ENCODE data around the gene ZSCAN21.

GRCh38 chr7:100040575-100040974 is 9.0 kb upstream of the ZSCAN21 start:
- TF ChIP-seq CTCF (IDR thresholded peaks at IDR 0.05) (no peak), POLR2A (IDR thresholded peaks at IDR 0.05) (no peak), POLR2AphosphoS5 (IDR thresholded peaks at IDR 0.05) (no peak)
